Measurements from ENCODE around the gene NTF3. TPM values are rescaled to one million over a fixed set of nuclear protein-coding genes. Genes with fewer than 3 reads are reported as not detected.

Gene NTF3
- total RNA-seq, 4 donors from 2014 or later: 0.42 to 2.2 (median 2.1) TPM

DNA sequence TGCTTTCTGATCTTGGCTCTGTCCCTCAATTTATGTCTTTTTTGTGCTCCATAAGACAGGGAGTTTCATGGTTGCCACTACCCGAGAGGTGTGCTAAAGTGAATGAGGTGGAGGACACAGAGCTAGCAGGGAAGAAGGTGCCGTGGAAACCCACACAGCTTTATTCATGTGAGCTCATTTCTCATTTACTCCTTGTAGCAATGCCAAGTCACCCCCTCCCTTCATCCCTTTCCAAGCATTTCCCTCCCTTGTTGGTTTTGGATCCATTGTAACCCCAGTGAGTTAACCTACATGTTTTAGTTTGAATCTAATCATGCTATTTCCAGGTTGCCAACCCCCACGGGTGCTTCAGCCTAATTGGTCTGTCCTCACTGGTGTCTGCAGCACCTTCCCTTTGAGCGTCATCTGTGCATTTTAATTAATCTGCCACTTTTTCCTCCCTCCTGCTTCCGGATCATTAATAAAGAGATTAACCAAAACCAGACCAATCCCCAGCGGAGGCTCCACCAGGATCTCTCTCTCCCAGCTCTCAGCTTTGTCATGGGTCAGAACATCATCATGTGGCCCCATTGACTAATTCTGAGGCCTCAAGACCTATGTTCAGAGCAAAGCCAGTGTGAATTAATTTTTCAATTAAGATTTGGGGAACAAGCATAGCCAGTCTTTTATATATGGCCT lies 56.2 kb downstream of the NTF3 start:
- no peak overlapping the region for H3K4me3 ChIP-seq (ENCODE audit: low read depth, poor library complexity, severe bottlenecking)
- TF ChIP-seq, protein P1, sequence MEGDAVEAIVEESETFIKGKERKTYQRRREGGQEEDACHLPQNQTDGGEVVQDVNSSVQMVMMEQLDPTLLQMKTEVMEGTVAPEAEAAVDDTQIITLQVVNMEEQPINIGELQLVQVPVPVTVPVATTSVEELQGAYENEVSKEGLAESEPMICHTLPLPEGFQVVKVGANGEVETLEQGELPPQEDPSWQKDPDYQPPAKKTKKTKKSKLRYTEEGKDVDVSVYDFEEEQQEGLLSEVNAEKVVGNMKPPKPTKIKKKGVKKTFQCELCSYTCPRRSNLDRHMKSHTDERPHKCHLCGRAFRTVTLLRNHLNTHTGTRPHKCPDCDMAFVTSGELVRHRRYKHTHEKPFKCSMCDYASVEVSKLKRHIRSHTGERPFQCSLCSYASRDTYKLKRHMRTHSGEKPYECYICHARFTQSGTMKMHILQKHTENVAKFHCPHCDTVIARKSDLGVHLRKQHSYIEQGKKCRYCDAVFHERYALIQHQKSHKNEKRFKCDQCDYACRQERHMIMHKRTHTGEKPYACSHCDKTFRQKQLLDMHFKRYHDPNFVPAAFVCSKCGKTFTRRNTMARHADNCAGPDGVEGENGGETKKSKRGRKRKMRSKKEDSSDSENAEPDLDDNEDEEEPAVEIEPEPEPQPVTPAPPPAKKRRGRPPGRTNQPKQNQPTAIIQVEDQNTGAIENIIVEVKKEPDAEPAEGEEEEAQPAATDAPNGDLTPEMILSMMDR (IDR thresholded peaks at IDR 0.05): no peak
- no peak for TF ChIP-seq POLR2A (IDR thresholded peaks at IDR 0.05)
- intact Hi-C loops (cut with DNase I; ENCODE audit: low total_unique reads): no loop called here
- 79 to 88% methylated on average over 6 of the region's 6 CpGs for WGBS, 2 donors
- DNase-seq (ENCODE audit: low spot score in 2 of 2): no peak

DNA sequence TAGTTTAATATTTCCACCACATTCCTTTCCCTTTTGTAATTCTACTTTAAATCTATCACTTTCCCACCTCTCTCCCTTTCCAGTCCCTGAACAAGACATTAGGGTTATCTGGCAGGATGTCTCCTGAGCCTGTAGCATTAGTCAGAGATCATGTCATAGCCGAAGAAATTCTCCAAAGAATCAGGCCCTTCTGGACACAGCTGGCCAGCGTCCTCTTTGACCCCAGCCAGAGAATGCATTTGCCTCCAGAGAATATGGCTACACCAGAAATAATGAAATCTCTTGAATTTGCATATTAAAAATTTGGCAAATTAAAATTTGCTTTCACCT lies 56.7 kb downstream of the NTF3 start:
- 86 to 91% methylated on average over 2 of the region's 2 CpGs for WGBS, 2 donors

GRCh38 chr12:5489017-5489416 lies 57.1 kb downstream of the NTF3 start:
- no peak for DNase-seq (ENCODE audit: low spot score in 2 of 2)
- intact Hi-C loops (cut with DNase I; ENCODE audit: low total_unique reads): no loop called here
- no peak overlapping the region for H3K4me3 ChIP-seq (ENCODE audit: low read depth, poor library complexity, severe bottlenecking)
- WGBS, 2 donors: 81 to 93% methylated on average over 5 of the region's 5 CpGs
- TF ChIP-seq POLR2A (IDR thresholded peaks at IDR 0.05): no peak
- TF ChIP-seq, protein P1 (IDR thresholded peaks at IDR 0.05): no peak

More for the DNA sequence above, 56.7 kb downstream of the NTF3 start:
- TF ChIP-seq, protein P1 (IDR thresholded peaks at IDR 0.05): no peak
- no peak for TF ChIP-seq POLR2A (IDR thresholded peaks at IDR 0.05)
- no peak for DNase-seq (ENCODE audit: low spot score in 2 of 2)
- no peak overlapping the region for H3K4me3 ChIP-seq (ENCODE audit: low read depth, poor library complexity, severe bottlenecking)
- intact Hi-C loops (cut with DNase I; ENCODE audit: low total_unique reads): no loop called here

DNA sequence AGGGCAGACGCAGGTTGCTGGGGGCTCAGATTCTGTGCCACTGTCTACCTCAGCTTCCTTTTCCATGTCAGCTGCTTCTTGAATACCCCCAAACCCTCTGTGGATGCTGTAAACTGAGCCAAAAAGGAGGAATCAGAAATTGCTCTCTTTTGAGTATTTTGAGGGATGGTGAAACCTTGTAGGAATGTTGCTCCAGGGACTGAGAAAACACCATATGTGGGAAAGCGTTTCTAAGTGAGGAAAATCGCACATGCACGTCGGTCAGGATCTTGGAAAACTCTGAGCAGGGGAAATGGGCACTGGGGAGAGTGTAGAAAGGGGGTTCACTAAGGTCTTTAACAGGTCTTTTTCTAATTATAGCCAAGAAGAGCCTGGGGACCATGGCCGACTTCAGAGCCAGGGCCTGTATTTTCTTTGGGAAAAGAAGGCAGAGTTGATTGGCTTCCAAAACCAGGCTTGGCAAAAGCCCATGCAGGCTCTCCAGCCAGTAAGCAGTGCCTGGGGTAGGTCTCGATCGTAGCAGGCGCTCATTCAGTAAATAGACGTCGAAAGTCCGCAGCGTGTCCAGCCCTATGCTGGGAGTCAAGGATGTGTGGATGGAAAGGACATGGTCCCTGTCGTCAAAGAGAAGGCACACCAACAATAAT lies 58.0 kb downstream of the NTF3 start:
- TF ChIP-seq, protein P1 (IDR thresholded peaks at IDR 0.05): no peak
- TF ChIP-seq POLR2A (IDR thresholded peaks at IDR 0.05): no peak
- intact Hi-C loops (cut with DNase I; ENCODE audit: low total_unique reads): no loop called here
- 73 to 76% methylated on average over 14 of the region's 14 CpGs for WGBS, 2 donors
- H3K4me3 ChIP-seq (ENCODE audit: low read depth, poor library complexity, severe bottlenecking): no peak overlapping the region
- no peak for DNase-seq (ENCODE audit: low spot score in 2 of 2)

- intact Hi-C loops (cut with DNase I; ENCODE audit: low total_unique reads): no loop called here
- WGBS, 2 donors: 63 to 65% methylated on average over 4 of the region's 4 CpGs
- no peak for DNase-seq (ENCODE audit: low spot score in 2 of 2)
- TF ChIP-seq POLR2A (IDR thresholded peaks at IDR 0.05): no peak
- TF ChIP-seq, protein P1 (IDR thresholded peaks at IDR 0.05): no peak
- H3K4me3 ChIP-seq (ENCODE audit: low read depth, poor library complexity, severe bottlenecking): no peak overlapping the region
These were observed 60.7 kb downstream of the NTF3 start for GRCh38 chr12:5492562-5492961.

All from lower leg skin (tissue), 4 donors.